MM.1S (cell line): ENCODE results near the gene KRT23.

Experiments
- EZH2 ChIP-seq: fragments of 300-600 bp; sonication (generic); optimal IDR thresholded peaks from 2 replicates; pipeline ENCODE3; 2017; ENCODE audit warnings: low read depth, mild to moderate bottlenecking, antibody characterized with exemption, low read length, mixed read lengths
- EZH2phosphoT487 ChIP-seq: fragments of 300-600 bp; sonication (generic); IDR thresholded peaks from 2 replicates; pipeline ENCODE4 v1.6.1; 2018; ENCODE audit warnings: antibody characterized with exemption, low read length
- TF ChIP-seq, protein P1 (sequence below): fragments of 300-600 bp; sonication (generic); IDR thresholded peaks from 2 replicates; pipeline ENCODE4 v1.5.1; 2016; ENCODE audit warnings: antibody characterized with exemption, low read length, mixed read lengths

DNA sequence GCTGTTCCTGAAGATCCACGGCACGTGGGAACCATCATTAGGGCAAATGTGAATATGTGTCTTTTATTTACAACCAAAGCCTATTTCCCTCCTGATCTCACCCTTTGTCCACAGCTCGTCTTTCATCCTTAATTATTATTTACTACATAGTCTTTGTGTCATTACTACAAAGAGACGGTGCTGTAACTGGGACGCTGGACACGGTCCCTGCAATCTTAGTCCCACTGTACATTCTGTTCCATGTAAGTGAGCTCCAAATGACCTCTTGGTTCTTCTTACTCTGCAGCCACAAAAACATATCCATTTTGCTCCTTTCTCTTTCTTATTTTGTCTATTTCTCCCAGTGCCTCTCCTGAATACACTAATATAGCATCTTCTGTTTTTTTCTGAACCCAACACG, 12.7 kb upstream of the KRT23 start:
- TF ChIP-seq, protein P1, sequence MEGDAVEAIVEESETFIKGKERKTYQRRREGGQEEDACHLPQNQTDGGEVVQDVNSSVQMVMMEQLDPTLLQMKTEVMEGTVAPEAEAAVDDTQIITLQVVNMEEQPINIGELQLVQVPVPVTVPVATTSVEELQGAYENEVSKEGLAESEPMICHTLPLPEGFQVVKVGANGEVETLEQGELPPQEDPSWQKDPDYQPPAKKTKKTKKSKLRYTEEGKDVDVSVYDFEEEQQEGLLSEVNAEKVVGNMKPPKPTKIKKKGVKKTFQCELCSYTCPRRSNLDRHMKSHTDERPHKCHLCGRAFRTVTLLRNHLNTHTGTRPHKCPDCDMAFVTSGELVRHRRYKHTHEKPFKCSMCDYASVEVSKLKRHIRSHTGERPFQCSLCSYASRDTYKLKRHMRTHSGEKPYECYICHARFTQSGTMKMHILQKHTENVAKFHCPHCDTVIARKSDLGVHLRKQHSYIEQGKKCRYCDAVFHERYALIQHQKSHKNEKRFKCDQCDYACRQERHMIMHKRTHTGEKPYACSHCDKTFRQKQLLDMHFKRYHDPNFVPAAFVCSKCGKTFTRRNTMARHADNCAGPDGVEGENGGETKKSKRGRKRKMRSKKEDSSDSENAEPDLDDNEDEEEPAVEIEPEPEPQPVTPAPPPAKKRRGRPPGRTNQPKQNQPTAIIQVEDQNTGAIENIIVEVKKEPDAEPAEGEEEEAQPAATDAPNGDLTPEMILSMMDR = no peak
- TF ChIP-seq EZH2 = no peak
- TF ChIP-seq EZH2phosphoT487 = no peak
